Hepatocyte (in vitro differentiated cells): ENCODE measurements around the gene EXD2. TPM values are rescaled to one million over a fixed set of nuclear protein-coding genes. Genes with fewer than 3 reads are reported as not detected.

Experiments
- DNase-seq: peaks from one replicate; pipeline ENCODE4 v3.0.0-alpha.2; 2016; ENCODE audit warnings: low spot score
- H2AFZ ChIP-seq: fragments of 200-600 bp; sonication (generic); 2 replicates; pipeline ENCODE4 v1.6.0; 2016; ENCODE audit warnings: antibody characterized with exemption, mild to moderate bottlenecking
- H3K27ac ChIP-seq: fragments of 200-600 bp; sonication (generic); 2 replicates; pipeline ENCODE4 v1.5.1; 2016; ENCODE audit warnings: mild to moderate bottlenecking
- H3K27me3 ChIP-seq: fragments of 200-600 bp; sonication (generic); 2 replicates; pipeline ENCODE4 v1.6.1; 2016
- H3K36me3 ChIP-seq: fragments of 200-600 bp; sonication (generic); replicated peaks from 2 replicates; pipeline ENCODE4 v1.5.1; 2016; ENCODE audit warnings: low read depth; ENCODE audit not compliant: insufficient read depth
- H3K4me1 ChIP-seq: fragments of 200-600 bp; sonication (generic); 2 replicates; pipeline ENCODE4 v1.5.1; 2016; ENCODE audit warnings: mild to moderate bottlenecking, moderate library complexity; ENCODE audit not compliant: insufficient read depth
- H3K4me2 ChIP-seq: fragments of 200-600 bp; sonication (generic); 2 replicates; pipeline ENCODE4 v1.6.0; 2016
- H3K4me3 ChIP-seq: fragments of 200-600 bp; sonication (generic); 2 replicates; pipeline ENCODE4 v1.5.1; 2016; ENCODE audit warnings: mild to moderate bottlenecking
- H3K79me2 ChIP-seq: fragments of 200-600 bp; sonication (generic); 2 replicates; pipeline ENCODE4 v1.6.0; 2017; ENCODE audit warnings: mild to moderate bottlenecking
- H3K9me2 ChIP-seq: fragments of 200-600 bp; sonication (generic); replicated peaks from 2 replicates; pipeline ENCODE4 v1.6.0; 2017; ENCODE audit warnings: mild to moderate bottlenecking; ENCODE audit not compliant: insufficient read depth
- H3K9me3 ChIP-seq: fragments of 200-600 bp; sonication (generic); 2 replicates; pipeline ENCODE4 v1.5.1; 2016; ENCODE audit warnings: low read depth, mild to moderate bottlenecking
- H4K20me1 ChIP-seq: fragments of 200-600 bp; sonication (generic); 2 replicates; pipeline ENCODE4 v1.6.0; 2016; ENCODE audit warnings: mild to moderate bottlenecking; ENCODE audit not compliant: insufficient read depth, poor library complexity, severe bottlenecking
- EZH2 ChIP-seq: fragments of 200-600 bp; sonication (generic); IDR thresholded peaks from 2 replicates; pipeline ENCODE4 v1.6.1; 2016; ENCODE audit warnings: antibody characterized with exemption, mild to moderate bottlenecking, borderline replicate concordance
- EZH2phosphoT487 ChIP-seq: fragments of 200-600 bp; sonication (generic); IDR thresholded peaks from one replicate; pipeline ENCODE4 v1.6.1; 2018; ENCODE audit warnings: antibody characterized with exemption, mild to moderate bottlenecking, low read depth, moderate library complexity; ENCODE audit not compliant: unreplicated experiment, severe bottlenecking
- WGBS: methylation state at CpG from one replicate; pipeline ENCODE4 v1.1.6; 2016; ENCODE audit warnings: low lambda C conversion rate; ENCODE audit errors: missing lambda C conversion rate; 5-methylcytosine and 5-hydroxymethylcytosine counted together
- polyA plus RNA-seq: library from polyadenylated mRNA; unstranded; fragments of >200 nt; fragmentation: Nextera tagmentation; extraction: Ambion mirVana; gene quantifications from 2 replicates; pipeline ENCODE4 v1.2.1, GENCODE V29; 2016
- total RNA-seq: library from RNA; depleted of rRNA; stranded (reverse); fragments of >200 nt; gene quantifications from 2 replicates; pipeline ENCODE4 v1.2.3, GENCODE V29; 2014
- TF ChIP-seq, protein P1 (sequence below): fragments of 200-600 bp; sonication (generic); IDR thresholded peaks from 2 replicates; pipeline ENCODE4 v1.5.1; 2016; ENCODE audit warnings: antibody characterized with exemption, mild to moderate bottlenecking; ENCODE audit not compliant: poor library complexity

The EXD2 gene
- total and polyA plus RNA-seq, 2 experiments from 2014 or later, result 16.2 to 18.1 TPM

DNA sequence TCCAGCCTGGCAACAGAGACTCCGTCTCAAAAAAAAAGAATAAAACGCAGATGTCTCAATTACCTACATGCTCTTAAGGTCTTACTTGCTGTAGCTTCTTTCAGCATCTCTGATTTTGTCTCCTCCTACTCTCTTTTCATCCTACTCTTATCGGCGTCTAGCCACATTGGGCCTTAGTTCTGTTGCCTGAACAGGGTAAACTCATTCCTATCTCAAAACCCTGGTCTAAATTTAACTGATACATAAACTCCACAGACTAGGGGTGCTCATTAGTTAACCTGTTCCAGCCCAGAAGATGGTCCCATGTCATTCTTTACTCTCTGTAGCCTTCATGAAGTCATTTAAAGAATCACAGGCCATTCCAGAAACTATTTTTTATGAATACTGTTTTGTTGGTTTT lies 33.6 kb downstream of the EXD2 start:
- no peaks in the 10 kb centered on the region for H3K27me3 ChIP-seq
- 99% methylated on average over 4 of the region's 4 CpGs for WGBS
- H3K4me1 ChIP-seq, result no peaks in the 10 kb centered on the region
- H3K4me2 ChIP-seq, result no peak overlapping the region
- H3K36me3 ChIP-seq, result no peaks in the 10 kb centered on the region
- no peak for DNase-seq
- no peaks in the 10 kb centered on the region for H3K79me2 ChIP-seq
- H3K27ac ChIP-seq, result no peak overlapping the region
- H3K4me3 ChIP-seq, result no peak overlapping the region
- H4K20me1 ChIP-seq, result no peaks in the 10 kb centered on the region
- no peak for TF ChIP-seq EZH2
- no peak for TF ChIP-seq EZH2phosphoT487
- TF ChIP-seq, protein P1, sequence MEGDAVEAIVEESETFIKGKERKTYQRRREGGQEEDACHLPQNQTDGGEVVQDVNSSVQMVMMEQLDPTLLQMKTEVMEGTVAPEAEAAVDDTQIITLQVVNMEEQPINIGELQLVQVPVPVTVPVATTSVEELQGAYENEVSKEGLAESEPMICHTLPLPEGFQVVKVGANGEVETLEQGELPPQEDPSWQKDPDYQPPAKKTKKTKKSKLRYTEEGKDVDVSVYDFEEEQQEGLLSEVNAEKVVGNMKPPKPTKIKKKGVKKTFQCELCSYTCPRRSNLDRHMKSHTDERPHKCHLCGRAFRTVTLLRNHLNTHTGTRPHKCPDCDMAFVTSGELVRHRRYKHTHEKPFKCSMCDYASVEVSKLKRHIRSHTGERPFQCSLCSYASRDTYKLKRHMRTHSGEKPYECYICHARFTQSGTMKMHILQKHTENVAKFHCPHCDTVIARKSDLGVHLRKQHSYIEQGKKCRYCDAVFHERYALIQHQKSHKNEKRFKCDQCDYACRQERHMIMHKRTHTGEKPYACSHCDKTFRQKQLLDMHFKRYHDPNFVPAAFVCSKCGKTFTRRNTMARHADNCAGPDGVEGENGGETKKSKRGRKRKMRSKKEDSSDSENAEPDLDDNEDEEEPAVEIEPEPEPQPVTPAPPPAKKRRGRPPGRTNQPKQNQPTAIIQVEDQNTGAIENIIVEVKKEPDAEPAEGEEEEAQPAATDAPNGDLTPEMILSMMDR, result no peak
- H3K9me2 ChIP-seq, result no peaks in the 10 kb centered on the region
- no peak overlapping the region for H2AFZ ChIP-seq
- no peaks in the 10 kb centered on the region for H3K9me3 ChIP-seq

DNA sequence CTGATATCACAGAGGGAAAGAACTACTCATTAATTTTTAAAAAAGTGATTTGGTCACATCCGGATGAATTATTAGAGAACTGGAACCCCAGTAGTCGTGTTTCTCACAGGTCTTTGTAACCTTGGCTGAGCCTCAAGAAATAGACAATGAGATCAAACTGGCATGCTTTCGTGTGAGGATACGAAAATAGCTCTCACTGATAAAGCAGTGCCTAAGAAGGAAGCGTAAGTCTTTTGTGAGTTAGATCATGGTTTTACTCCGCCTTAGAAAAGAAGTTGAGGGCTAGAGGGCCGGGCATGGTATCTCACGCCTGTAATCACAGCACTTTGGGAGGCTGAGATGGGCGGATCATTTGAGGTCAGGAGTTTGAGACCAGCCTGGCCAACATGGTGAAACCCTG lies 34.9 kb downstream of the EXD2 start:
- H4K20me1 ChIP-seq, result no peaks in the 10 kb centered on the region
- no peak overlapping the region for H2AFZ ChIP-seq
- no peak overlapping the region for H3K4me2 ChIP-seq
- no peak for DNase-seq
- no peaks in the 10 kb centered on the region for H3K27me3 ChIP-seq
- H3K9me2 ChIP-seq, result no peaks in the 10 kb centered on the region
- H3K27ac ChIP-seq, result no peak overlapping the region
- no peaks in the 10 kb centered on the region for H3K9me3 ChIP-seq
- no peaks in the 10 kb centered on the region for H3K79me2 ChIP-seq
- TF ChIP-seq, protein P1, result no peak
- TF ChIP-seq EZH2phosphoT487 (no peak), EZH2 (no peak)
- no peak overlapping the region for H3K4me3 ChIP-seq
- no peaks in the 10 kb centered on the region for H3K36me3 ChIP-seq
- 86% methylated on average over 9 of the region's 9 CpGs for WGBS
- no peaks in the 10 kb centered on the region for H3K4me1 ChIP-seq

DNA sequence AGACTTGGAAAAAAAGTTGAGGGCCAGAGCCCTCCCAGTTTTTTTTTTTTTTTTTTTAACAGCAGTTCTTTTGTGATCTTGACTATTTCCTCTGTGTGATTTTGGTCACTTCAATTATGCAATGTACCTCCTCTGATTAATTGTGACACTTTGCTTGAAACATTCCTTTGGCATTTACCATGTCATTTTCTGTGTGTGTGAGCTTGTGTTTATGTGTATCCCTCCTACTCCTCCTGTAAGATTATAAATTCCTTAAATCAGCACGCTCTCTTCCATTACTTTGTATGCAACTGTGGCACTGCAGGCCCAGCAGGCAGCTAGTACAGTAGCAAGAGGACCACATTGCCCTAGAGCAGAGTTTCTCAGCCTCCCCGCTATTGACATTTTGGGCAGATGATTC lies 35.4 kb downstream of the EXD2 start:
- Histone ChIP-seq H3K27me3 (no peaks in the 10 kb centered on the region), H3K4me1 (no peaks in the 10 kb centered on the region), H3K4me3 (no peak overlapping the region), H3K27ac (no peak overlapping the region), H3K9me3 (no peaks in the 10 kb centered on the region), H3K79me2 (no peaks in the 10 kb centered on the region), H3K9me2 (no peaks in the 10 kb centered on the region), H3K4me2 (no peak overlapping the region), H2AFZ (no peak overlapping the region), H3K36me3 (no peaks in the 10 kb centered on the region), H4K20me1 (no peaks in the 10 kb centered on the region)
- WGBS, result 98% methylated on average over 2 of the region's 2 CpGs
- DNase-seq, result no peak
- TF ChIP-seq, protein P1, result no peak
- TF ChIP-seq EZH2phosphoT487, result no peak
- TF ChIP-seq EZH2, result no peak

- Histone ChIP-seq H3K4me2 (no peak overlapping the region), H3K4me1 (no peaks in the 10 kb centered on the region), H3K27me3 (no peaks in the 10 kb centered on the region), H3K4me3 (no peak overlapping the region), H3K27ac (no peak overlapping the region), H3K79me2 (no peaks in the 10 kb centered on the region), H3K36me3 (no peaks in the 10 kb centered on the region), H3K9me3 (no peaks in the 10 kb centered on the region), H3K9me2 (no peaks in the 10 kb centered on the region), H4K20me1 (no peaks in the 10 kb centered on the region), H2AFZ (no peak overlapping the region)
- no peak for TF ChIP-seq EZH2
- TF ChIP-seq, protein P1, result no peak
- TF ChIP-seq EZH2phosphoT487, result no peak
- 77% methylated on average over 2 of the region's 2 CpGs for WGBS
- DNase-seq, result no peak
Measured at GRCh38 chr14:69231486-69231885, 40.2 kb downstream of the EXD2 start.
